ENCODE results near the gene PDE1A. TPM values are rescaled to one million over a fixed set of nuclear protein-coding genes. Genes with fewer than 3 reads are reported as not detected.

PDE1A gene
- total and polyA plus RNA-seq, 2 experiments from 2014 or later = 1.0 to 4.7 TPM

DNA sequence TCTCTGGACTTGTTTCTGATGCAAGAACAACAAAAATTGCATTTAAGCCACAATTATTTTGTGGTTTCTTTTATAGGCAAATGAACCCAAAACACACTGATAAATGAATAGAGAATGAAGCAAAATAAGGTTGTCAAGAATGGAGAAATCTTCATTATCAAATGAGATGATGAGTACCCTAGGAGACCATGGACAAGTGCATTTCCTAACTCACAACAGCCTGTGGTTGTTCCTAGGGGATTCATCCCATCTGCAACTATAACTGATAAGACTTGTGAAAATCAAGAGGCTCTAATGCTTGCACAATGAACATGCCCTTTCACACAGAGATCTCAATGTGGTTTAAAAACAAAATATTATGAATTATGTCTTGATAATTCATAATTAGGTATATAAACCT, 159.9 kb downstream of the PDE1A start:
- TF ChIP-seq EZH2 (IDR thresholded peaks at IDR 0.05; ENCODE audit: borderline replicate concordance) (no peak), EZH2phosphoT487 (IDR thresholded peaks at IDR 0.05; ENCODE audit: low read depth, severe bottlenecking, unreplicated experiment) (no peak)
- TF ChIP-seq, protein P1, sequence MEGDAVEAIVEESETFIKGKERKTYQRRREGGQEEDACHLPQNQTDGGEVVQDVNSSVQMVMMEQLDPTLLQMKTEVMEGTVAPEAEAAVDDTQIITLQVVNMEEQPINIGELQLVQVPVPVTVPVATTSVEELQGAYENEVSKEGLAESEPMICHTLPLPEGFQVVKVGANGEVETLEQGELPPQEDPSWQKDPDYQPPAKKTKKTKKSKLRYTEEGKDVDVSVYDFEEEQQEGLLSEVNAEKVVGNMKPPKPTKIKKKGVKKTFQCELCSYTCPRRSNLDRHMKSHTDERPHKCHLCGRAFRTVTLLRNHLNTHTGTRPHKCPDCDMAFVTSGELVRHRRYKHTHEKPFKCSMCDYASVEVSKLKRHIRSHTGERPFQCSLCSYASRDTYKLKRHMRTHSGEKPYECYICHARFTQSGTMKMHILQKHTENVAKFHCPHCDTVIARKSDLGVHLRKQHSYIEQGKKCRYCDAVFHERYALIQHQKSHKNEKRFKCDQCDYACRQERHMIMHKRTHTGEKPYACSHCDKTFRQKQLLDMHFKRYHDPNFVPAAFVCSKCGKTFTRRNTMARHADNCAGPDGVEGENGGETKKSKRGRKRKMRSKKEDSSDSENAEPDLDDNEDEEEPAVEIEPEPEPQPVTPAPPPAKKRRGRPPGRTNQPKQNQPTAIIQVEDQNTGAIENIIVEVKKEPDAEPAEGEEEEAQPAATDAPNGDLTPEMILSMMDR (IDR thresholded peaks at IDR 0.05; ENCODE audit: poor library complexity) = no peak
- H3K4me2 ChIP-seq = no peak overlapping the region
- no peaks in the 10 kb centered on the region for H3K36me3 ChIP-seq (replicated peaks; ENCODE audit: insufficient read depth, low read depth)
- H2AFZ ChIP-seq = no peak overlapping the region
- no peaks in the 10 kb centered on the region for H3K27me3 ChIP-seq
- no peaks in the 10 kb centered on the region for H3K9me3 ChIP-seq (ENCODE audit: low read depth)
- H3K9me2 ChIP-seq (replicated peaks; ENCODE audit: insufficient read depth) = no peaks in the 10 kb centered on the region
- H3K27ac ChIP-seq = no peak overlapping the region
- no peaks in the 10 kb centered on the region for H3K4me1 ChIP-seq (ENCODE audit: insufficient read depth)
- no peak overlapping the region for H3K4me3 ChIP-seq
- no peak for DNase-seq (ENCODE audit: low spot score)
- H4K20me1 ChIP-seq (ENCODE audit: insufficient read depth, poor library complexity, severe bottlenecking) = no peaks in the 10 kb centered on the region
- no peaks in the 10 kb centered on the region for H3K79me2 ChIP-seq

- H3K9me3 ChIP-seq (ENCODE audit: low read depth) = no peaks in the 10 kb centered on the region
- no peak overlapping the region for H2AFZ ChIP-seq
- H3K79me2 ChIP-seq = no peaks in the 10 kb centered on the region
- H4K20me1 ChIP-seq (ENCODE audit: insufficient read depth, poor library complexity, severe bottlenecking) = no peaks in the 10 kb centered on the region
- no peaks in the 10 kb centered on the region for H3K27me3 ChIP-seq
- H3K4me1 ChIP-seq (ENCODE audit: insufficient read depth) = no peaks in the 10 kb centered on the region
- no peak for DNase-seq (ENCODE audit: low spot score)
- no peak overlapping the region for H3K4me3 ChIP-seq
- H3K36me3 ChIP-seq (replicated peaks; ENCODE audit: insufficient read depth, low read depth) = no peaks in the 10 kb centered on the region
- 87% methylated on average over 3 of the region's 3 CpGs for WGBS (ENCODE audit: low lambda C conversion rate, missing lambda C conversion rate)
- TF ChIP-seq, protein P1 (IDR thresholded peaks at IDR 0.05; ENCODE audit: poor library complexity) = no peak
- TF ChIP-seq EZH2 (IDR thresholded peaks at IDR 0.05; ENCODE audit: borderline replicate concordance) = no peak
- TF ChIP-seq EZH2phosphoT487 (IDR thresholded peaks at IDR 0.05; ENCODE audit: low read depth, severe bottlenecking, unreplicated experiment) = no peak
- H3K9me2 ChIP-seq (replicated peaks; ENCODE audit: insufficient read depth) = no peaks in the 10 kb centered on the region
- no peak overlapping the region for H3K4me2 ChIP-seq
- no peak overlapping the region for H3K27ac ChIP-seq
Measured at GRCh38 chr2:182265718-182266117, 161.1 kb downstream of the PDE1A start.

- no peak overlapping the region for H2AFZ ChIP-seq
- H3K9me3 ChIP-seq (ENCODE audit: low read depth) = no peaks in the 10 kb centered on the region
- DNase-seq (ENCODE audit: low spot score) = no peak
- TF ChIP-seq EZH2 (IDR thresholded peaks at IDR 0.05; ENCODE audit: borderline replicate concordance) (no peak), EZH2phosphoT487 (IDR thresholded peaks at IDR 0.05; ENCODE audit: low read depth, severe bottlenecking, unreplicated experiment) (no peak)
- TF ChIP-seq, protein P1 (IDR thresholded peaks at IDR 0.05; ENCODE audit: poor library complexity) = no peak
- no peak overlapping the region for H3K27ac ChIP-seq
- no peaks in the 10 kb centered on the region for H3K36me3 ChIP-seq (replicated peaks; ENCODE audit: insufficient read depth, low read depth)
- H3K4me3 ChIP-seq = no peak overlapping the region
- H3K79me2 ChIP-seq = no peaks in the 10 kb centered on the region
- 96% methylated on average over 3 of the region's 3 CpGs for WGBS (ENCODE audit: low lambda C conversion rate, missing lambda C conversion rate)
- no peaks in the 10 kb centered on the region for H3K27me3 ChIP-seq
- no peaks in the 10 kb centered on the region for H4K20me1 ChIP-seq (ENCODE audit: insufficient read depth, poor library complexity, severe bottlenecking)
- H3K4me2 ChIP-seq = no peak overlapping the region
- H3K9me2 ChIP-seq (replicated peaks; ENCODE audit: insufficient read depth) = no peaks in the 10 kb centered on the region
- no peaks in the 10 kb centered on the region for H3K4me1 ChIP-seq (ENCODE audit: insufficient read depth)
Measured at GRCh38 chr2:182261860-182262387, 164.9 kb downstream of the PDE1A start.
